ENCODE measurements around the gene DPEP3. TPM values are rescaled to one million over a fixed set of nuclear protein-coding genes. Genes with fewer than 3 reads are reported as not detected.
"Not testable (repeated sequence)": the region's sequence is repeated elsewhere in the genome, so short reads cannot be mapped to it uniquely, and the experiment has no call there.

Gene DPEP3
- total RNA-seq, 4 donors from 2014 or later: 0.15 to 0.26 TPM; not detected in 2

DNA sequence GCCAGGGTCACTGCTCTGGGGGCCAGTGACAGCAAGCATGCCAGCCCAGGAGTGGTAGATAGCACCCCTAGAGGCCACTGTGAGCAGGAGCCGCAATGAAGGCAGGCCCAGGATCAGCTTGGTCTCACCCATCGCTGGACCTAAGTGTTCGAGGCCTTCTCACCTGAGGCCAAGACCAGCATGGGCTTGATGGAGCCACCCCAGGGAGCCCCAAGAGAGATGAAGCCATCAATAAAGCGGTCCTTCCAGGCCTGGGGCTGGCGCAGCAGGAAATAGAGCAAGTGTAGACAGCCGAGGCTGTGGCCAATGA lies 38.1 kb downstream of the DPEP3 start:
- WGBS, 2 donors: 81 to 83% methylated on average over 3 to 6 of the region's 6 CpGs
- no peak overlapping the region for H3K4me3 ChIP-seq (ENCODE audit: low read depth, poor library complexity, severe bottlenecking)
- intact Hi-C loops (cut with DNase I; ENCODE audit: low total_unique reads): no loop called here
- TF ChIP-seq POLR2A (IDR thresholded peaks at IDR 0.05) (no peak), CTCF (IDR thresholded peaks at IDR 0.05) (peak in 1 of 3 donors; percentile 18)
- no peak for DNase-seq (ENCODE audit: low spot score in 2 of 2)

DNA sequence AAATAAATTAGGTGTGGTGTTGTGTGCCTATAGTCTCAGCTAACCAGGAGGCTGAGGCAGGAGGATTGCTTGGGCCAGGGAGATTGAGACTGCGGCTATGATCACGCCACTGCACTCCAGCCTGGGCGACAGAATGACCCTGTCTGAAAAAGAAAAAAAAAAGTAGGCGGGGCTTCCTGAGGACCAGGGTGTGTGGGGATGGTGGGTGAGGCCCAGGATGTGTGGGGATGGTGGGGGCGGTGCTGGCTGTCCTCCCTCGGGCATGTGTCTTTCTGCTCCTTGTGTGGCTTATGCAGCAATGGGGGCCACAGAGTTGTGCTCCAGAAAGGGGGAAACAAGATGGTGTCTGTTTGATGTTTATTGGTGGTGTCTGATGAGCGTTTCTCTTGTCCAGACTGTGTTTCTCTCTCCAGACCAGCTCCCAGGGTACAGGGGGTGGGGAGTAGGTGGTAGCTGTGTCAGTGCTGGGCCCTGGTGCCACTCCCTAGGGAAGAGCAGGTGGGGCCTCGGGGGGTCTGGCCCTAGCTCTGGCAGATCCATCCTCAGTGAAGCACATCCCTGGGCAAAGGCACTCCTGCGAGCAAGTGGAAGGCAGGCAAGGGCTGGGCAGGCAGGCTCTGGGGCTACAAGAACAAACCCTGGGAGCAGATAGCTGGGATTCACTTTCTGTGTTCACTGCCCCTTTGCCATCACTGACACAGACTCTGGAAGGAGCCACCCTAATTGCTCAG lies 38.7 kb downstream of the DPEP3 start:
- TF ChIP-seq CTCF (IDR thresholded peaks at IDR 0.05) (no peak), POLR2A (IDR thresholded peaks at IDR 0.05) (no peak)
- WGBS, 2 donors: 76 to 77% methylated on average over 9 of the region's 9 CpGs
- no peak for DNase-seq (ENCODE audit: low spot score in 2 of 2)
- H3K4me3 ChIP-seq (ENCODE audit: low read depth, poor library complexity, severe bottlenecking): no peak overlapping the region
- intact Hi-C loops (cut with DNase I; ENCODE audit: low total_unique reads): no loop called here

GRCh38 chr16:67940446-67941089 lies 39.7 kb downstream of the DPEP3 start:
- TF ChIP-seq CTCF (IDR thresholded peaks at IDR 0.05): no peak
- no peak for TF ChIP-seq POLR2A (IDR thresholded peaks at IDR 0.05)
- no peak overlapping the region for H3K4me3 ChIP-seq (ENCODE audit: low read depth, poor library complexity, severe bottlenecking)
- no peak for DNase-seq (ENCODE audit: low spot score in 2 of 2)
- intact Hi-C loops (cut with DNase I; ENCODE audit: low total_unique reads): no loop called here
- 91 to 97% methylated on average over 5 of the region's 5 CpGs for WGBS, 2 donors

DNA sequence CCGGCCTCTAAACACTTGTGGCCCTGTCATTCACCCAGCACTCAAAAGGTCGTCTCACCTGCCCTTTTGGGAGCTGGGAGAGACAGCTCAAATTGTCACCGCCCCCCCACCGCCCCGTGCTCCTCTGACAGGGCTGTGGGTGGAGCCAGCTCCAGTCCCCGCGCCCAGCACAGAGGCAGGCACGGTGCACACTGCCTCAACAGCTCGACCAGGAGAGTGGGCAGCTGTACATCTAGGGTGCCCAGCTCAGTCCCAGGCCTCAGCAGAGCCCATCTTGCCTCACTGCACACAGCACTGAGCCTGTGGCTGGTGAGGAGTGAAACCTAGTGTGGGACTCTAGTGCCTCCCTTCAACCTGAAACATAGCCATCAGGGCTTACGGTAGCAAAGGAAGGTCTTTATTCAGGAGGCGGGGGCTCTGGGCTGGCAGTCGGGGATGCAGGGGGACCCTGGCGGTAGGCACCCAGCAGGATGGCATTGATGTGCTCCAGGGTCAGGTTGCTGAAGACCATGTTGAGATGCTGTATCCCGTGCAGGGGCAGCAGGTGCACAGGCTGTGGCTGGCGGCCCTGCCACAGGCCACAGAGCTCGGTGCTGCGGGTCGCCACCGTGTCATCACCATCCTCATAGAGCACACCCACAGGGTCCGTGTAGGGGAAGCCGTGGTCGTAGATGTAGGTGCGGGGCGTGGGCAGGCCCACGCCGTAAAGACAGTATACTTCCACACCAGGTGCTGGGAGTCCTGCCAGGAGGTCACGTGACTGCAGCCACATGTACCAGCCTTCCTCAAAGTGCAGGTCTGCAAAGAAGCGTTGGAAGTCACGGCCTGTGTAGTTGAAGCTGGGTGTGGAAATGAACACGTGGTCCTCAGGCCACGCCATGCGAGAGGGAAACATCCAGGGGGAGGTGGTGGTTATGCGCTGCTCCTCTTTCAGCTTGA lies 40.5 kb downstream of the DPEP3 start:
- intact Hi-C loops (cut with DNase I; ENCODE audit: low total_unique reads): no loop called here
- TF ChIP-seq POLR2A (IDR thresholded peaks at IDR 0.05) (no peak), CTCF (IDR thresholded peaks at IDR 0.05) (no peak)
- no peak overlapping the region for H3K4me3 ChIP-seq (ENCODE audit: low read depth, poor library complexity, severe bottlenecking)
- DNase-seq (ENCODE audit: low spot score in 2 of 2): peak in 1 of 2 donors; percentile 85
- 56 to 65% methylated on average over 21 to 28 of the region's 33 CpGs for WGBS, 2 donors

DNA sequence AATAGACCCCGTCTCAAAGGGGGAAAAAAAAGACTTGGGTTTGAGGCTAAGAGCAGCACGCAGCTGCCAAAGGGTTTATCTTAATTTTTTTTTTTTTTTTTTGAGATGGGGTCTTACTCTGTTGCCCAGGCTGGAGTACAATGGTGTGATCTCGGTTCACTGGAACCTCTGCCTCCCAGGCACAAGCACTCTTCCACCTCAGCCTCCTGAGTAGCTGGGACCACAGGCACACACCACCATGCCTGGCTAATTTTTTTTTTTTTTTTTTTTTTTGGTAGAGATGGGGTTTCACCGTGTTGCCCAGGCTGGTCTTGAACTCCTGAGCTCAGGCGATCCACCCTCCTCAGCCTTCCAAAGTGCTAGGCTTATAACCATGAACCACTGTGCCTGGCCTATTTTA lies 42.6 kb downstream of the DPEP3 start:
- intact Hi-C loops (cut with DNase I; ENCODE audit: low total_unique reads); DNase-seq (ENCODE audit: low spot score in 2 of 2); H3K4me3 ChIP-seq (ENCODE audit: low read depth, poor library complexity, severe bottlenecking): not testable (repeated sequence)
- WGBS, 2 donors: 91 to 92% methylated on average over 5 of the region's 5 CpGs
